ENCODE data around the gene OR51I2. TPM values are rescaled to one million over a fixed set of nuclear protein-coding genes. Genes with fewer than 3 reads are reported as not detected.

Gene OR51I2
- total RNA-seq, 1 donor = not detected

GRCh38 chr11:5486003-5486402 lies 36.9 kb downstream of the OR51I2 start:
- Histone ChIP-seq H3K27me3 (ENCODE audit: insufficient read depth, low read length) (no peaks in the 10 kb centered on the region), H3K4me1 (ENCODE audit: insufficient read depth, low read length) (no peaks in the 10 kb centered on the region), H3K9me3 (ENCODE audit: low read depth, low read length) (no peaks in the 10 kb centered on the region), H3K36me3 (ENCODE audit: insufficient read depth, low read length) (no peaks in the 10 kb centered on the region), H3K27ac (ENCODE audit: low read depth, low read length) (no peak overlapping the region), H4K20me1 (ENCODE audit: insufficient read depth, low read length) (no peaks in the 10 kb centered on the region), H3K4me3 (ENCODE audit: insufficient read depth, low read length) (no peak overlapping the region), H3K79me2 (ENCODE audit: insufficient read depth, low read length) (no peaks in the 10 kb centered on the region), H3K4me2 (ENCODE audit: insufficient read depth, low read length) (no peak overlapping the region), H2AFZ (ENCODE audit: low read length) (no peak overlapping the region)
- TF ChIP-seq CTCF (IDR thresholded peaks at IDR 0.05; ENCODE audit: extremely low read depth, low read depth, low read length) = no peak
- no peak for DNase-seq (ENCODE audit: insufficient read length, low spot score, missing footprints)

GRCh38 chr11:5486421-5486820 lies 37.3 kb downstream of the OR51I2 start:
- H3K79me2 ChIP-seq (ENCODE audit: insufficient read depth, low read length) = no peaks in the 10 kb centered on the region
- H3K36me3 ChIP-seq (ENCODE audit: insufficient read depth, low read length) = no peaks in the 10 kb centered on the region
- H3K27me3 ChIP-seq (ENCODE audit: insufficient read depth, low read length) = no peaks in the 10 kb centered on the region
- H3K27ac ChIP-seq (ENCODE audit: low read depth, low read length) = no peak overlapping the region
- H3K9me3 ChIP-seq (ENCODE audit: low read depth, low read length) = no peaks in the 10 kb centered on the region
- no peak for DNase-seq (ENCODE audit: insufficient read length, low spot score, missing footprints)
- H3K4me2 ChIP-seq (ENCODE audit: insufficient read depth, low read length) = no peak overlapping the region
- no peaks in the 10 kb centered on the region for H4K20me1 ChIP-seq (ENCODE audit: insufficient read depth, low read length)
- no peak overlapping the region for H2AFZ ChIP-seq (ENCODE audit: low read length)
- no peaks in the 10 kb centered on the region for H3K4me1 ChIP-seq (ENCODE audit: insufficient read depth, low read length)
- TF ChIP-seq CTCF (IDR thresholded peaks at IDR 0.05; ENCODE audit: extremely low read depth, low read depth, low read length) = no peak
- H3K4me3 ChIP-seq (ENCODE audit: insufficient read depth, low read length) = no peak overlapping the region

- H3K36me3 ChIP-seq (ENCODE audit: insufficient read depth, low read length) = no peaks in the 10 kb centered on the region
- H3K27ac ChIP-seq (ENCODE audit: low read depth, low read length) = no peak within 1 kb of the TSS
- no peak for TF ChIP-seq CTCF (IDR thresholded peaks at IDR 0.05; ENCODE audit: extremely low read depth, low read depth, low read length)
- no peak within 1 kb of the TSS for H3K4me2 ChIP-seq (ENCODE audit: insufficient read depth, low read length)
- no peaks in the 10 kb centered on the region for H3K79me2 ChIP-seq (ENCODE audit: insufficient read depth, low read length)
- H3K9me3 ChIP-seq (ENCODE audit: low read depth, low read length) = no peaks in the 10 kb centered on the region
- no peak within 1 kb of the TSS for H3K4me3 ChIP-seq (ENCODE audit: insufficient read depth, low read length)
- no peak within 1 kb of the TSS for H2AFZ ChIP-seq (ENCODE audit: low read length)
- no peak for DNase-seq (ENCODE audit: insufficient read length, low spot score, missing footprints)
- H4K20me1 ChIP-seq (ENCODE audit: insufficient read depth, low read length) = no peaks in the 10 kb centered on the region
- no peaks in the 10 kb centered on the region for H3K4me1 ChIP-seq (ENCODE audit: insufficient read depth, low read length)
- H3K27me3 ChIP-seq (ENCODE audit: insufficient read depth, low read length) = no peaks in the 10 kb centered on the region
Observed at GRCh38 chr11:5488385-5488784, 39.3 kb downstream of the OR51I2 start, which contains the start of gene OR52D1. Gene OR52D1 (plus strand): TSS chr11:5488685. CDS start chr11:5488707, 22 bp downstream.

GRCh38 chr11:5488798-5489399 lies 39.8 kb downstream of the OR51I2 start:
- H3K4me2 ChIP-seq (ENCODE audit: insufficient read depth, low read length) = no peak overlapping the region
- H3K79me2 ChIP-seq (ENCODE audit: insufficient read depth, low read length) = no peaks in the 10 kb centered on the region
- no peaks in the 10 kb centered on the region for H3K27me3 ChIP-seq (ENCODE audit: insufficient read depth, low read length)
- H2AFZ ChIP-seq (ENCODE audit: low read length) = no peak overlapping the region
- H3K9me3 ChIP-seq (ENCODE audit: low read depth, low read length) = no peaks in the 10 kb centered on the region
- no peak overlapping the region for H3K27ac ChIP-seq (ENCODE audit: low read depth, low read length)
- no peaks in the 10 kb centered on the region for H3K36me3 ChIP-seq (ENCODE audit: insufficient read depth, low read length)
- H4K20me1 ChIP-seq (ENCODE audit: insufficient read depth, low read length) = no peaks in the 10 kb centered on the region
- TF ChIP-seq CTCF (IDR thresholded peaks at IDR 0.05; ENCODE audit: extremely low read depth, low read depth, low read length) = no peak
- no peak overlapping the region for H3K4me3 ChIP-seq (ENCODE audit: insufficient read depth, low read length)
- no peak for DNase-seq (ENCODE audit: insufficient read length, low spot score, missing footprints)
- H3K4me1 ChIP-seq (ENCODE audit: insufficient read depth, low read length) = no peaks in the 10 kb centered on the region
